GM19351 (cell line): ENCODE results near the gene LARP1.
"Not testable (repeated sequence)": the region's sequence is repeated elsewhere in the genome, so short reads cannot be mapped to it uniquely, and the experiment has no call there.

Experiments
- ATAC-seq: cut with Tn5 transposase; IDR thresholded peaks from one replicate; pipeline ENCODE4 v1.9.1; 2021; ENCODE audit warnings: mild to moderate bottlenecking, moderate library complexity; ENCODE audit not compliant: unreplicated experiment

LARP1 gene

GRCh38 chr5:154820383-154820782 is 65.2 kb downstream of the LARP1 start:
- no peak for ATAC-seq

GRCh38 chr5:154822896-154823295 is 67.7 kb downstream of the LARP1 start:
- not testable (repeated sequence) for ATAC-seq

GRCh38 chr5:154823605-154824004 is 68.4 kb downstream of the LARP1 start:
- ATAC-seq: no peak

GRCh38 chr5:154824070-154824469 is 68.9 kb downstream of the LARP1 start:
- ATAC-seq: no peak

GRCh38 chr5:154829181-154829588 is 74.0 kb downstream of the LARP1 start:
- no peak for ATAC-seq

GRCh38 chr5:154829589-154830218 is 74.5 kb downstream of the LARP1 start:
- no peak for ATAC-seq

GRCh38 chr5:154830219-154830595 is 75.0 kb downstream of the LARP1 start:
- no peak for ATAC-seq

- no peak for ATAC-seq
These were observed 75.4 kb downstream of the LARP1 start for GRCh38 chr5:154830596-154830995.

- no peak for ATAC-seq
These were observed 76.3 kb downstream of the LARP1 start for GRCh38 chr5:154831451-154831850.

- ATAC-seq: not testable (repeated sequence)
These were observed 77.6 kb downstream of the LARP1 start for GRCh38 chr5:154832804-154833203.

GRCh38 chr5:154834053-154834452 is 78.9 kb downstream of the LARP1 start:
- no peak for ATAC-seq

GRCh38 chr5:154835701-154836052 is 80.5 kb downstream of the LARP1 start:
- ATAC-seq: not testable (repeated sequence)

GRCh38 chr5:154836225-154836624 is 81.0 kb downstream of the LARP1 start:
- no peak for ATAC-seq

GRCh38 chr5:154837009-154837901 is 82.1 kb downstream of the LARP1 start:
- no peak for ATAC-seq

- ATAC-seq: no peak
These were observed 85.5 kb downstream of the LARP1 start for GRCh38 chr5:154840435-154841272.

GRCh38 chr5:154841273-154841661 is 86.1 kb downstream of the LARP1 start:
- ATAC-seq: no peak

GRCh38 chr5:154842689-154843530 is 87.7 kb downstream of the LARP1 start:
- ATAC-seq: no peak

- ATAC-seq: no peak
These were observed 89.6 kb downstream of the LARP1 start for GRCh38 chr5:154844809-154845208.

- no peak for ATAC-seq
These were observed 94.1 kb downstream of the LARP1 start for GRCh38 chr5:154849264-154849785.

GRCh38 chr5:154849791-154850201 is 94.6 kb downstream of the LARP1 start:
- ATAC-seq: no peak
